RWPE2 (cell line): Measurements from ENCODE around the gene OR51F1.
"Not testable (repeated sequence)": the region's sequence is repeated elsewhere in the genome, so short reads cannot be mapped to it uniquely, and the experiment has no call there.

ENCODE experiments used
- ATAC-seq: fragments of 200-7000 bp; cut with Tn5 transposase; 3 replicates; pipeline ENCODE4 v1.9.1; 2021; ENCODE audit warnings: low read depth
- DNase-seq: peaks from one replicate; pipeline ENCODE4 v3.0.0-alpha.2; 2020; ENCODE audit warnings: low spot score
- H3K27ac ChIP-seq: fragments of 450-650 bp; 2 replicates; pipeline ENCODE4 v1.5.1; 2017; ENCODE audit warnings: mild to moderate bottlenecking; ENCODE audit not compliant: poor library complexity, severe bottlenecking
- H3K27me3 ChIP-seq: fragments of 250-450 bp; sonication (Bioruptor Pico); 2 replicates; pipeline ENCODE4 v1.5.1; 2021; ENCODE audit warnings: mild to moderate bottlenecking, moderate library complexity; ENCODE audit not compliant: insufficient read depth, poor library complexity, severe bottlenecking
- H3K36me3 ChIP-seq: fragments of 250-450 bp; sonication (Bioruptor Pico); 2 replicates; pipeline ENCODE4 v1.5.1; 2020; ENCODE audit warnings: low read depth, mild to moderate bottlenecking, moderate library complexity
- H3K4me1 ChIP-seq: fragments of 250-450 bp; sonication (Bioruptor Pico); 2 replicates; pipeline ENCODE4 v1.5.1; 2021; ENCODE audit warnings: mild to moderate bottlenecking, moderate library complexity; ENCODE audit not compliant: insufficient read depth, poor library complexity, severe bottlenecking
- H3K4me3 ChIP-seq: fragments of 250-450 bp; sonication (Bioruptor Pico); 2 replicates; pipeline ENCODE4 v1.5.1; 2021; ENCODE audit warnings: mild to moderate bottlenecking, moderate library complexity; ENCODE audit not compliant: severe bottlenecking
- H3K9me3 ChIP-seq: fragments of 250-450 bp; sonication (Bioruptor Pico); 2 replicates; pipeline ENCODE4 v1.5.1; 2021; ENCODE audit warnings: mild to moderate bottlenecking, moderate library complexity; ENCODE audit not compliant: severe bottlenecking
- CTCF ChIP-seq: fragments of 450-650 bp; IDR thresholded peaks from one replicate; pipeline ENCODE4 v1.5.1; 2017; ENCODE audit warnings: mild to moderate bottlenecking, moderate library complexity; ENCODE audit not compliant: poor library complexity, severe bottlenecking

The OR51F1 gene

GRCh38 chr11:4763096-4763495, 6.6 kb downstream of the OR51F1 start:
- ATAC-seq (no peak), DNase-seq (no peak)
- Histone ChIP-seq H3K4me3 (no peak overlapping the region), H3K27ac (no peak overlapping the region), H3K9me3 (no peaks in the 10 kb centered on the region), H3K4me1 (no peaks in the 10 kb centered on the region), H3K27me3 (no peaks in the 10 kb centered on the region), H3K36me3 (no peaks in the 10 kb centered on the region)
- no peak for TF ChIP-seq CTCF

DNA sequence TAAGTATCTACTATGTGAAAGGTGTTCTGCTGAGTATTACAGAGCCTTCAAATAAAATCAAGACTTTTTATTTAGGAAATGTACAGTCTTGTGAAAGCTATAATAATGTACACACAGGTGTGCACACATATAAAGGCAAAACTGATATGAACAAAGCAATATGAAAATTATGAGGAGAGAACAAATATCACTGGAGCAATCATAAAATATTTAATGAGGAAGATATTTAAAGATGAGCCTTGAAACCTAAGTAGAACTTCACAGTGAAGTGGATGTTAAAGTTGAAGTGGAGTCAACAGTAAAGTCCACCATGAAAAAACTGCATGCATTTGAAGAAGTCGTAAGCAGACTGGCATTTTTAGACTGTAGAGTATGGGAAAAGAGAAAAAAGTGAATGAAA, 18.5 kb downstream of the OR51F1 start:
- no peak for TF ChIP-seq CTCF
- Histone ChIP-seq H3K27me3 (peaks cover 3% of the 10 kb centered on the region), H3K9me3 (no peaks in the 10 kb centered on the region), H3K36me3 (no peaks in the 10 kb centered on the region), H3K4me3 (no peak overlapping the region), H3K4me1 (no peaks in the 10 kb centered on the region), H3K27ac (no peak overlapping the region)
- ATAC-seq, result no peak
- no peak for DNase-seq

- no peaks in the 10 kb centered on the region for H3K4me1 ChIP-seq
- DNase-seq, result no peak
- TF ChIP-seq CTCF, result no peak
- ATAC-seq, result no peak
- H3K36me3 ChIP-seq, result no peaks in the 10 kb centered on the region
- H3K27me3 ChIP-seq, result peaks cover 3% of the 10 kb centered on the region
- H3K27ac ChIP-seq, result no peak overlapping the region
- no peaks in the 10 kb centered on the region for H3K9me3 ChIP-seq
- no peak overlapping the region for H3K4me3 ChIP-seq
Measured at GRCh38 chr11:4748438-4748837, 21.3 kb downstream of the OR51F1 start.

DNA sequence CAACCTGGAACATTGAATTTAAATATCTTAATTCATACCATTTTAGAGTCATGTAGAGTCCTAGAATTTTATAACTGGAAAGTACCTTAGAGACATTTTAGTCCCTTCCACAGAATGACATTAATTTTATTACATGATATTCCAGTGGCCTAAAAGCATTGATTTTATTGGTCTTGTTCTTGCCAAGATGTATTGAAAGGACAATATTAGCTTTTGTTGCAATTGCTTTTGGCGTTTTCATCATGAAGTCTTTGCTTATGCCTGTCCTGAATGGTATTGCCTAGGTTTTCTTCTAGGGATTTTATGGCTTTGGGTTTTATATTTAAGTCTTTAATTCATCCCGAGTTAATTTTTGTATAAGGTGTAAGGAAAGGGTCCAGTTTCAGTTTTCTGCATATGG, 29.0 kb downstream of the OR51F1 start:
- Histone ChIP-seq H3K4me3 (no peak overlapping the region), H3K36me3 (no peaks in the 10 kb centered on the region), H3K27me3 (no peaks in the 10 kb centered on the region), H3K9me3 (no peaks in the 10 kb centered on the region), H3K4me1 (no peaks in the 10 kb centered on the region), H3K27ac (no peak overlapping the region)
- no peak for DNase-seq
- TF ChIP-seq CTCF, result no peak
- no peak for ATAC-seq

GRCh38 chr11:4727171-4727570, 42.6 kb downstream of the OR51F1 start:
- Histone ChIP-seq H3K4me1 (no peaks in the 10 kb centered on the region), H3K9me3 (no peaks in the 10 kb centered on the region), H3K27me3 (no peaks in the 10 kb centered on the region), H3K36me3 (no peaks in the 10 kb centered on the region), H3K4me3 (no peak overlapping the region), H3K27ac (no peak overlapping the region)
- DNase-seq (no peak), ATAC-seq (no peak)
- TF ChIP-seq CTCF, result no peak

- not testable (repeated sequence) for H3K27me3 ChIP-seq, ATAC-seq, H3K27ac ChIP-seq, H3K9me3 ChIP-seq, H3K4me3 ChIP-seq, H3K4me1 ChIP-seq, DNase-seq, H3K36me3 ChIP-seq
Measured at GRCh38 chr11:4722616-4723534, 46.9 kb downstream of the OR51F1 start.
